HEK293T (cell line): Measurements from ENCODE around the gene GALNT16.

Source experiments
- BHLHE40 ChIP-seq: fragments of 450-650 bp; IDR thresholded peaks from 2 replicates; pipeline ENCODE4 v1.6.1; 2016; ENCODE audit warnings: mild to moderate bottlenecking, moderate library complexity, borderline replicate concordance
- FOXA1 ChIP-seq: fragments of 450-650 bp; IDR thresholded peaks from 2 replicates; pipeline ENCODE4 v1.6.1; 2016; ENCODE audit warnings: mild to moderate bottlenecking
- FOXK2 ChIP-seq: fragments of 450-650 bp; IDR thresholded peaks from 2 replicates; pipeline ENCODE4 v1.6.1; 2016; ENCODE audit warnings: mild to moderate bottlenecking
- FOXM1 ChIP-seq: fragments of 450-650 bp; IDR thresholded peaks from 2 replicates; pipeline ENCODE4 v1.6.1; 2017; ENCODE audit warnings: mild to moderate bottlenecking, borderline replicate concordance
- SP1 ChIP-seq: fragments of 450-650 bp; IDR thresholded peaks from 2 replicates; pipeline ENCODE4 v1.6.1; 2017
- SUZ12 ChIP-seq: fragments of 450-650 bp; IDR thresholded peaks from 2 replicates; pipeline ENCODE4 v1.6.1; 2016; ENCODE audit warnings: mild to moderate bottlenecking
- TARDBP ChIP-seq: fragments of 450-650 bp; IDR thresholded peaks from 2 replicates; pipeline ENCODE4 v1.6.1; 2016

DNA sequence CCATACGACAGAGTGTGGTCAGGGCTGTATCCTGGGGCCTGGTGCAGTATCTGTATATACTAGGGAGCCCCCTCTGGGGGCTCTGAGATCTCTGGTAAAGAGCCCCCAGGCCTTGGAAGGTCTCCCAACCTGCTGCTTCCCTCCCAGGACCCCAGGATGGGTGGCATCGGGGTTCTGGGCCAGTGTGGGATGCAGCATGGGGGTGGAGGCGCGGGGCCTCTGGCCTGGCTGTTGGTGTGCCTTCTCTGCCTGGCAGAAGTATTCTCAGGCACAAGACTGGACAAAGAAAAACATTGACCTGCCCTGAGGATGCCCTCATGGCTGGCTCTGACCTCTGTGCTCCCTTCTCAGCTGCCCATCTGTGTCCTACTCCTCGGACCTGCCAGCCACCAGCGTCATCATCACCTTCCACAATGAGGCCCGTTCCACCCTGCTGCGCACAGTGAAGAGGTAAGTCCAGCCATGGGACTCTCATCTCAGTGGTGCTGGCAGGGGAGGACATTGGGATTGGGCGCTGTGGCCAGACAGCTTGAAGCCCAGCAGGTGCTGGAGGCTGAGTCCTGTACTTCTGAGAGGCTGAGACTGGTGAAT is 64.5 kb downstream of the GALNT16 start:
- TF ChIP-seq SUZ12 (no peak), FOXM1 (no peak), BHLHE40 (no peak), FOXA1 (no peak), TARDBP (no peak), FOXK2 (no peak), SP1 (no peak)
